Testis (tissue), 3 donors: Measurements from ENCODE around the gene HOXA1. TPM values are rescaled to one million over a fixed set of nuclear protein-coding genes. Genes with fewer than 3 reads are reported as not detected.

Experiments used
- DNase-seq: peaks from one replicate; pipeline ENCODE4 v3.0.0-alpha.2; 2019
- H3K27ac ChIP-seq, 2 donors: fragments of 200-600 bp; sonication (generic); one replicate each; pipeline ENCODE4 v1.5.1; 2019
- H3K27me3 ChIP-seq: fragments of 200-600 bp; sonication (generic); one replicate; pipeline ENCODE4 v1.5.1; 2019
- H3K36me3 ChIP-seq: fragments of 200-600 bp; sonication (generic); one replicate; pipeline ENCODE4 v1.5.1; 2017; ENCODE audit warnings: low read depth; ENCODE audit errors: missing control alignments
- H3K4me1 ChIP-seq: fragments of 200-600 bp; sonication (generic); one replicate; pipeline ENCODE4 v1.5.1; 2019
- H3K4me3 ChIP-seq, 2 donors: fragments of 200-600 bp; sonication (generic); one replicate each; pipeline ENCODE4 v1.5.1; 2017 to 2019
- H3K9me3 ChIP-seq: fragments of 200-600 bp; sonication (generic); one replicate; pipeline ENCODE4 v1.5.1; 2017
- CTCF ChIP-seq, 3 experiments: fragments of 450-650 bp in 2 of 3; fragments of 200-600 bp in 1 of 3; sonication (generic) in 1 of 3; IDR thresholded peaks; one replicate each; pipeline ENCODE4 v1.5.1; 2016 to 2019; ENCODE audit warnings: antibody characterized with exemption in 3 of 3, mild to moderate bottlenecking in 2 of 3, moderate library complexity in 1 of 3
- POLR2A ChIP-seq: fragments of 450-650 bp; IDR thresholded peaks from one replicate; pipeline ENCODE4 v1.6.1; 2017; ENCODE audit warnings: antibody characterized with exemption, mild to moderate bottlenecking, moderate library complexity
- WGBS, 2 donors: methylation state at CpG; one replicate each; pipeline ENCODE4 v1.1.5; 2018; 5-methylcytosine and 5-hydroxymethylcytosine counted together
- intact Hi-C: fragments of 100-400 bp; cut with DNase I; formaldehyde crosslinking; loops from one replicate; pipeline ENCODE4 v1.15.1; 2023; ENCODE audit warnings: low total_unique reads
- polyA plus RNA-seq: library from polyadenylated mRNA; stranded (reverse); fragments of 350-450 nt; fragmentation: Illumina TruSeq; extraction: RNeasy Lipid Tissue Mini Kit (QIAGEN cat#74804); gene quantifications from one replicate; pipeline ENCODE4 v1.2.3, GENCODE V29; 2014; ENCODE audit warnings: low read depth, low replicate concordance; ENCODE audit not compliant: insufficient read depth
- total RNA-seq, 2 donors: library from RNA; depleted of rRNA; stranded (reverse); fragments of >200 nt; gene quantifications; one replicate each; pipeline ENCODE4 v1.2.3, GENCODE V29; 2016

The HOXA1 gene
- total and polyA plus RNA-seq, 3 donors from 2014 or later, result 0.16 to 0.79 (median 0.37) TPM

GRCh38 chr7:27122077-27122910 lies 26.5 kb upstream of the HOXA1 start:
- intact Hi-C loops, result no loop called here

GRCh38 chr7:27121684-27122076 lies 25.9 kb upstream of the HOXA1 start:
- Histone ChIP-seq H3K36me3 (no peaks in the 10 kb centered on the region), H3K9me3 (no peaks in the 10 kb centered on the region), H3K4me3 (no peak overlapping the region), H3K27ac (no peak overlapping the region), H3K4me1 (no peaks in the 10 kb centered on the region), H3K27me3 (no peaks in the 10 kb centered on the region)
- TF ChIP-seq CTCF (IDR thresholded peaks at IDR 0.05), result no peak
- TF ChIP-seq POLR2A, result no peak
- no peak for DNase-seq
- 35 to 57% methylated on average over 7 of the region's 7 CpGs for WGBS, 2 donors
- intact Hi-C loops, result no loop called here

More at GRCh38 chr7:27122077-27122910, 26.5 kb upstream of the HOXA1 start:
- H3K4me1 ChIP-seq, result no peaks in the 10 kb centered on the region
- no peak for DNase-seq
- 24 to 31% methylated on average over 42 of the region's 42 CpGs for WGBS, 2 donors
- no peaks in the 10 kb centered on the region for H3K9me3 ChIP-seq
- H3K4me3 ChIP-seq, result no peak overlapping the region
- H3K27ac ChIP-seq, result no peak overlapping the region
- H3K27me3 ChIP-seq, result no peaks in the 10 kb centered on the region
- no peaks in the 10 kb centered on the region for H3K36me3 ChIP-seq
- no peak for TF ChIP-seq CTCF (IDR thresholded peaks at IDR 0.05)
- TF ChIP-seq POLR2A, result no peak

- no peak overlapping the region for H3K27ac ChIP-seq
- no peaks in the 10 kb centered on the region for H3K27me3 ChIP-seq
- WGBS, 2 donors, result 82 to 83% methylated on average over 1 of the region's 1 CpG
- intact Hi-C loops, result no loop called here
- no peaks in the 10 kb centered on the region for H3K4me1 ChIP-seq
- no peaks in the 10 kb centered on the region for H3K36me3 ChIP-seq
- no peak overlapping the region for H3K4me3 ChIP-seq
- H3K9me3 ChIP-seq, result no peaks in the 10 kb centered on the region
- TF ChIP-seq POLR2A, result no peak
- TF ChIP-seq CTCF (IDR thresholded peaks at IDR 0.05), result no peak
- no peak for DNase-seq
Measured at GRCh38 chr7:27119412-27119911, 23.7 kb upstream of the HOXA1 start.

GRCh38 chr7:27118580-27118979 lies 22.8 kb upstream of the HOXA1 start:
- DNase-seq, result no peak
- no peaks in the 10 kb centered on the region for H3K36me3 ChIP-seq
- 54 to 65% methylated on average over 3 of the region's 3 CpGs for WGBS, 2 donors
- H3K27me3 ChIP-seq, result no peaks in the 10 kb centered on the region
- no peaks in the 10 kb centered on the region for H3K4me1 ChIP-seq
- H3K27ac ChIP-seq, result no peak overlapping the region
- no peaks in the 10 kb centered on the region for H3K9me3 ChIP-seq
- no peak overlapping the region for H3K4me3 ChIP-seq
- intact Hi-C loops, result no loop called here
- TF ChIP-seq CTCF (IDR thresholded peaks at IDR 0.05) (no peak), POLR2A (no peak)
